ENCODE results near the gene TNK2. TPM values are rescaled to one million over a fixed set of nuclear protein-coding genes. Genes with fewer than 3 reads are reported as not detected.

Gene TNK2
- total and polyA plus RNA-seq, 12 donors = 3.4 to 161 (median 24.7) TPM

DNA sequence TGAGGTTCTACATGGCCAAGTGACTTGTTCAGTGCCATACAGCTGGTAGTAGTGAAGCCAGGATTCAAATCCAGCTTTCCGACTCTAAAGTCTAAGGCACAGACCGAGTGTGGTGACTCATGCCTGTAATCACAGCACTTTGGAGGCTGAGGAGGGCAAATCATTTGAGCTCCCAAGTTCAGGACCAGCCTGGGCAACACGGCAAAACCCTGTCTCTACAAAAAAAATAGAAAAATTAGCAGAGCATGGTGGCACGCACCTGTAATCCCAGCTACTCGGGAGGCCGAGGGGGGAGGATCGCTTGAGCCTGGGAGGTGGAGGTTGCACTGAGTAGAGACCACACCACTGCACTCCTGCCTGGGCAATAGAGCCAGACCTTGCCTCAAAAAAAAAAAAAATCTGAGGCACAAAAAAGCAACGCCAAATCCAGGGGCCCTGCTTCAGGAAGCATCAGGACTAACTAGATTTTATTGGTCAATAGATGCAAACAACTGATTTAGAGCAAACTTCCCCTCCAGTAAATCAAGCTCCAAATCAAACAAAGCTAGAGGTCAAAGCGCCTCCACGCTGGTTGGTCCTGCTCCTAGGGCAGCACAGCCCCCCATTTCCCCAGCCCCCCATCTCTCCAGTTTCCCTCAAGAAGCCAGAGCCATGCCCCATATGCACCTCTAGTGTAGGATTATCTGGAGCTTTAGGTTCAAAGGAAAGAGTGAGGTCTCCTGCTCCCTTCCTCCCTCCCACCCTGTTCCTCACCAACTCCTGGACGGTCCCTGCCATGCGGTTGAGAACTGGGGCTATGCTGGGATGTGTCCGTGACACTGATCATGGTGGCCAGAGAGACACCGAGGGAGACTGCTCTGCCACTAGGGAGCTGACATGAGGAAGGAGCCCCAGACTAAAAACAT, 2.9 kb upstream of the TNK2 start:
- no peaks in the 10 kb centered on the region for H3K9me3 ChIP-seq (replicated peaks in 1 of 3)
- H3K27me3 ChIP-seq = no peaks in the 10 kb centered on the region
- no peak overlapping the region for H3K27ac ChIP-seq
- no peak overlapping the region for H3K4me3 ChIP-seq
- peak in 2 of 7 donors; percentile 15 to 46 for DNase-seq
- intact Hi-C loops (cut with DNase I) = no loop called here
- H3K4me1 ChIP-seq (replicated peaks in 1 of 2) = peaks cover 14 to 25% of the 10 kb centered on the region in 2 donors
- no peaks in the 10 kb centered on the region for H3K36me3 ChIP-seq (replicated peaks in 1 of 2)
- 83 to 89% (median 86%) methylated on average over 14 of the region's 14 CpGs for WGBS, 4 donors
- TF ChIP-seq, protein P1, sequence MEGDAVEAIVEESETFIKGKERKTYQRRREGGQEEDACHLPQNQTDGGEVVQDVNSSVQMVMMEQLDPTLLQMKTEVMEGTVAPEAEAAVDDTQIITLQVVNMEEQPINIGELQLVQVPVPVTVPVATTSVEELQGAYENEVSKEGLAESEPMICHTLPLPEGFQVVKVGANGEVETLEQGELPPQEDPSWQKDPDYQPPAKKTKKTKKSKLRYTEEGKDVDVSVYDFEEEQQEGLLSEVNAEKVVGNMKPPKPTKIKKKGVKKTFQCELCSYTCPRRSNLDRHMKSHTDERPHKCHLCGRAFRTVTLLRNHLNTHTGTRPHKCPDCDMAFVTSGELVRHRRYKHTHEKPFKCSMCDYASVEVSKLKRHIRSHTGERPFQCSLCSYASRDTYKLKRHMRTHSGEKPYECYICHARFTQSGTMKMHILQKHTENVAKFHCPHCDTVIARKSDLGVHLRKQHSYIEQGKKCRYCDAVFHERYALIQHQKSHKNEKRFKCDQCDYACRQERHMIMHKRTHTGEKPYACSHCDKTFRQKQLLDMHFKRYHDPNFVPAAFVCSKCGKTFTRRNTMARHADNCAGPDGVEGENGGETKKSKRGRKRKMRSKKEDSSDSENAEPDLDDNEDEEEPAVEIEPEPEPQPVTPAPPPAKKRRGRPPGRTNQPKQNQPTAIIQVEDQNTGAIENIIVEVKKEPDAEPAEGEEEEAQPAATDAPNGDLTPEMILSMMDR (IDR thresholded peaks at IDR 0.05) = no peak
- TF ChIP-seq POLR2A (IDR thresholded peaks at IDR 0.05) = no peak

DNA sequence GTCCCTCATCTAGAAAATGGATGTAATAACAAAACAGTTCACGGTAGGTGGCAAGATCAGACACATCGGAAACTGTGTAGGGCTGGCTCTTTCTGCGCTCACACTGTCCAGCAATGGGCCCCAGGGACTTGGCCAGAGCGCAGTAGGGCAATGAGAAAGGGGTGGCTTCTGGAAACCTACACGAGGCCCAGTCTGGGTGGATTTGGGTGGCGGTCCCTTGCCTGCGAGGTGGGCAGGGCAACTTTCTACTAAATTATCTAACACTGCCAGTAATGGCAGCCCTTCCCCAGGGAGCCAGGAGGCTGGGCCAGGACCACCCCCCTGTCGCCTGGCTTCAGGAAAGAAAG, 2.1 kb upstream of the TNK2 start:
- peaks cover 14 to 25% of the 10 kb centered on the region in 2 donors for H3K4me1 ChIP-seq (replicated peaks in 1 of 2)
- TF ChIP-seq POLR2A (IDR thresholded peaks at IDR 0.05) = no peak
- TF ChIP-seq, protein P1 (IDR thresholded peaks at IDR 0.05) = no peak
- H3K27me3 ChIP-seq = no peaks in the 10 kb centered on the region
- no peaks in the 10 kb centered on the region for H3K9me3 ChIP-seq (replicated peaks in 1 of 3)
- 92 to 98% (median 93%) methylated on average over 8 of the region's 8 CpGs for WGBS, 4 donors
- no peak overlapping the region for H3K4me3 ChIP-seq
- intact Hi-C loops (cut with DNase I) = no loop called here
- peak in 2 of 7 donors; percentile 17 to 42 for DNase-seq
- no peaks in the 10 kb centered on the region for H3K36me3 ChIP-seq (replicated peaks in 1 of 2)
- no peak overlapping the region for H3K27ac ChIP-seq

GRCh38 chr3:195909644-195910498, 1.5 kb upstream of the TNK2 start:
- peak overlapping the region in 1 of 4 donors; percentile 91 for H3K4me3 ChIP-seq
- 15 to 43% (median 19%) methylated on average over 14 to 68 of the region's 68 CpGs; no CpG with 5 or more reads in 1 of the 4 donors for WGBS, 4 donors
- peaks cover 14 to 22% of the 10 kb centered on the region in 2 donors for H3K4me1 ChIP-seq (replicated peaks in 1 of 2)
- H3K36me3 ChIP-seq (replicated peaks in 1 of 2) = no peaks in the 10 kb centered on the region
- TF ChIP-seq POLR2A (IDR thresholded peaks at IDR 0.05) = no peak
- TF ChIP-seq, protein P1 (IDR thresholded peaks at IDR 0.05) = no peak
- peak; percentile 75 to 88 (median 83) for DNase-seq
- H3K9me3 ChIP-seq (replicated peaks in 1 of 3) = no peaks in the 10 kb centered on the region
- no peaks in the 10 kb centered on the region for H3K27me3 ChIP-seq
- peak overlapping the region in 1 of 5 donors; percentile 78 for H3K27ac ChIP-seq
- intact Hi-C loops (cut with DNase I) = no loop called here

All from adrenal gland (tissue), 12 donors.